GM10266 (cell line): ENCODE results near the gene GFRA4.
"Not testable (repeated sequence)": the region's sequence is repeated elsewhere in the genome, so short reads cannot be mapped to it uniquely, and the experiment has no call there.

Experiments used
- DNase-seq: peaks from one replicate; pipeline ENCODE4 v3.0.0; 2012; ENCODE audit errors: extremely low spot score
- TF ChIP-seq, protein P1 (sequence below): IDR thresholded peaks from 2 replicates; pipeline ENCODE4 v1.5.1; 2012; ENCODE audit warnings: mild to moderate bottlenecking, low read depth; ENCODE audit not compliant: control insufficient read depth, insufficient read depth; ENCODE audit errors: missing control alignments

GFRA4 gene

DNA sequence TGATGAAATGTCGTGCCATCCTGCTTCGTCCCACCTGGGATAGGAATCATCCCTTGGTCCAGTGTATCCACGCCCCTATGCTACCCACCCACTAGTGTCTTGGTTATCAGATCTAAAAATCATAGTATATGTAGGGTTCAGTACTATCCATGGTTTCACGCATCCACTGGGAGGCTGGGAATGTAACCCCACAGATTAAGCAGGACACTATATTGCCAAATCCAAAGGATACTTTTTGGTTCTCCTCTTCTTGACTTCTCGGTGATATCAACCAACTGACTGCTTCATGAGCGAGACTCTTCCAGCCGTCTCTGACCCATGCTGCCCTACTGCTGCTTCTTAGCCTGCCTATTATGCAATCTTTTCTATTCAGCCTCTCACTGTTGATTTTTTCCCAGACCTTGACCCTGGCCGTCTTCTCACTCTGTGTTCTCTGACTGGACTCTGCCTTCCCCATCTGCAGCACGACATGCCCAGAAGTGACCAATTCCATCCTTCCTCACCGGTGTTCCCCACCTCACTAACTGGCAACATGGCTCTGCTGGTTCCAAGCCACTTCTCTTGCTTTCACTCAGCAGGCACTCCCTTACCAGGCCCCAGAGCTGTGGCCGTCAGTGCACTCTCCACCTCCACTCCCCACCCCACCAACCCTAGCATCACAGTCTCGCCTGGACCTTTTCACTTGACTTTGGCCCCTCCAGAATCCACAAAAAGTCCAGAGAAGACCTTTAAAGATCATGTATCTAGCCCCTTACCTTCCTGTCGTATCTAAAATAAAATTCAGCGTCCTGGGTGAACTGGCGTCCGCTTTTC lies 34.5 kb downstream of the GFRA4 start:
- TF ChIP-seq, protein P1, sequence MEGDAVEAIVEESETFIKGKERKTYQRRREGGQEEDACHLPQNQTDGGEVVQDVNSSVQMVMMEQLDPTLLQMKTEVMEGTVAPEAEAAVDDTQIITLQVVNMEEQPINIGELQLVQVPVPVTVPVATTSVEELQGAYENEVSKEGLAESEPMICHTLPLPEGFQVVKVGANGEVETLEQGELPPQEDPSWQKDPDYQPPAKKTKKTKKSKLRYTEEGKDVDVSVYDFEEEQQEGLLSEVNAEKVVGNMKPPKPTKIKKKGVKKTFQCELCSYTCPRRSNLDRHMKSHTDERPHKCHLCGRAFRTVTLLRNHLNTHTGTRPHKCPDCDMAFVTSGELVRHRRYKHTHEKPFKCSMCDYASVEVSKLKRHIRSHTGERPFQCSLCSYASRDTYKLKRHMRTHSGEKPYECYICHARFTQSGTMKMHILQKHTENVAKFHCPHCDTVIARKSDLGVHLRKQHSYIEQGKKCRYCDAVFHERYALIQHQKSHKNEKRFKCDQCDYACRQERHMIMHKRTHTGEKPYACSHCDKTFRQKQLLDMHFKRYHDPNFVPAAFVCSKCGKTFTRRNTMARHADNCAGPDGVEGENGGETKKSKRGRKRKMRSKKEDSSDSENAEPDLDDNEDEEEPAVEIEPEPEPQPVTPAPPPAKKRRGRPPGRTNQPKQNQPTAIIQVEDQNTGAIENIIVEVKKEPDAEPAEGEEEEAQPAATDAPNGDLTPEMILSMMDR, result no peak
- DNase-seq, result no peak

DNA sequence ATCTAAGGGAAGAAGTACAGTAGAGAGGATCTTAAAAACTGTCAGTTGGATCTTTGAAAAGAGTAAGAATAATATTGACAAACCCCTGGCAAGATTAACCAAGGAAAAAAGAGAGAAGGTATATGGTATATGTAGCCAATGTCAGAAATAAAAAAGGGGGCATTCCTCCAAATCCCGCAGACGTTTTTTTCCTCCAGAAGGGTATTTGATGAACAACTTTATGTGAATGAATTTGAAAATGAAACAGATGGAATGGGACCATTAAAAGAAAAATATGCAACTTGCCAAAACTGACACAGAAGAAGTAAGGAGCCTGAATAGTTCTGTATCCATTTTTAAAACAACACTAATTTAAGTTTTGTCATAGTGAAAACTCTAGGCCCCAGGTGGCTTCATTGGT lies 35.7 kb downstream of the GFRA4 start:
- TF ChIP-seq, protein P1, result no peak
- no peak for DNase-seq

DNA sequence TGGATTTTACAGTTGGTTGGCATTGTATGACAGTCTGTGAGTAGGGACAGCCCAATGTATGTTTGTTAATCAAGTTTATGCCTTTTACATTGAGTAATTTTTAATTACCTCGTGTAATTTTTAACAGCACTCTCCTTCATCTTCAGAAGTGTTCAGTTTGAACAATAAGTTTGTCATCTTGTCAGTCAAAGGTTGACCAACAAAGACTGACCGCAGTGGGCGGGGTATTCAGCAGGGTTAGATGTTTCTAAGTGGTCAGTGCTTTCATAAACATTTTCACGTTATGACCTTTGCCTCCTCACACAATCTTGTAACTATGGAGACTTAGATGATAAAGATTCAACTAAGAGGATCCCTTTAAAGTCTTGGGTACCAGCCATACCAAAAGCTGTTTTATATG lies 40.8 kb downstream of the GFRA4 start:
- TF ChIP-seq, protein P1, result no peak
- no peak for DNase-seq

DNA sequence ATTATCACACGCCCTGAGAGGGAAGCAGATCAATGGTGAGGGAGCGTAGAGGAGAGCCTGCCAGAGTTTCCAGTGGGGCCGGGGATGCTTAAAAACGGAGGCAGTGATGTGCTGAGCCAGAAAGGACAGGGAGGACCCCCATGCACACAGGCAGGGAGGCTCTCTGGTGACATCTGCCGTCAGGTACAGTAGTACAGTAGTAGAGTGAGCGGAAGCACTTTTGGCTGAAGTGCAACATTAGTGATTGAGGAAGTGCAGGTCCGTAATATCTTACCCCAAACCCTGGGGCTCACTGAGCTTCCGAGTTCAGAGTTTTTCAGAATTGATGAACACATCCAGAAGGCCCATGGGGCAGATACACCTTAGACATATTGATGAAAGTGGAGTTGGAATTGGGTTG lies 42.1 kb downstream of the GFRA4 start:
- TF ChIP-seq, protein P1, result no peak
- DNase-seq, result no peak

DNA sequence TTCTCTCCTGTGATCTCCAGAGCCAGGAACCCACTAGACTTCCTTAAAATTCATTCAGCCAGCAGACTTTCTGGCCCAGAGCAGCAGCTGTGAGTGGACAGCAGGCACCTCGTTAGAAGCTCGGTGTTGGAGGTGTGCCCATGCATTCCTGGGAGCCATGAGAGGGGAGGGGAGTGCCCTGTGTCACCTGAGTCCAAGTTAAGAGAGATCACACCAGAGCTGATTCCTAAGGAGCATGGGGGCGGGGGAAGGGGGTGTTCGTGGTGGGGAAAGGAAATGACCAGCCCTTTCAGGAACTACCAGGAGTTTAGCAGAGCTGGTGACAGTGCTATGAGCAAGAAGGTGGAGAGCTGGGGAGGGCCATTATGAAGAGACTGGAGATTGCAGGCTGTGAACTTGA lies 46.9 kb downstream of the GFRA4 start:
- no peak for DNase-seq
- TF ChIP-seq, protein P1, result no peak

DNA sequence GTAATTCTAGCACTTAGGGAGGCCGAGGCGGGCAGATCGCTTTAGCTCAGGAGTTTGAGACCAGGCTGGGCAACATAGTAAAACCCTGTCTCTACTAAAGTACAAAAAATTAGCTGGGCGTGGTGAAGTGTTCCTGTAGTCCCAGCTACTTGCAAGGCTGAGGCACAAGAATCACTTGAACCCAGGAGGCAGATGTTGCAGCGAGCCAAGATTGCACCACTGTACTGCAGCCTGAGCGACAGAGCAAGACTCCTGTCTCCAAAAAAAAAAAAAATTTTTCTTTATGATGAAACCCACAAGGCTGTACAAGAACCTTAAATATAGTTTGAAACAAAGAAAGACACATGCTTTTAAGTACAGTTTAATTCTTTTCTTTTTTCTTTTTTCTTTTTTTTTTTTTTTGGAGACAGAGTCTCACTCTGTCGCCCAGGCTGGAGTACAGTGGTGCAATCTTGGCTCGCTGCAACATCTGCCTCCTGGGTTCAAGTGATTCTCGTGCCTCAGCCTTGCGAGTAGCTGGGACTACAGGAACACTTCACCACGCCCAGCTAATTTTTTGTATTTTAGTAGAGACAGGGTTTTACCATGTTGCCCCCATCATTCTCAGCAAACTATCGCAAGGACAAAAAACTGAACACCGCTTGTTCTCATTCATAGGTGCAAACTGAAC lies 47.9 kb downstream of the GFRA4 start:
- not testable (repeated sequence) for DNase-seq

DNA sequence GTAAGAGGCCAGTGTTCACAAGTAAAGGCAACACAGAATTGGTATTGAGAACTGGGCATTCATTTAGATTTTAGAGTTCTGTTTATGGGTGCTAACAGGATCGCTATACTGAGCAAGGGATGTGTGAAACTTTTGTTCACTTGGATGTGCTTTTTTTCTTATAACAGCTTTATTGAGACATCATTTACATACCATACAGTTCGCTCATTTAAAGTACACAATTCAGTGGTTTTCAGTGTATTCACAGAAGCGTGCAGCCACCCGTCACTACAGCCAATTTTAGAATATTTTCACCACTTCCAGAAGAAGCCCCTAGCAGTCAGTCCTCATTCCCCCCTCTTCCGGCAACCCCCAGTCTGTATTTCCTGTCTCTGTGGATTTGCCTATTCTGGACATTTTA lies 48.7 kb downstream of the GFRA4 start:
- DNase-seq, result no peak

More for the DNA sequence above, 48.7 kb downstream of the GFRA4 start:
- TF ChIP-seq, protein P1, result no peak
